ENCODE results near the gene NAV2. TPM values are rescaled to one million over a fixed set of nuclear protein-coding genes. Genes with fewer than 3 reads are reported as not detected.

The NAV2 gene
- total RNA-seq, result 40.6 and 42.0 TPM in 2 replicates

- no peak for DNase-seq (ENCODE audit: extremely low read depth, low read depth, low spot score)
Measured at GRCh38 chr11:19712281-19713195, at the start of gene NAV2. TSS of gene NAV2 (plus strand) at chr11:19712837. CDS start at chr11:19713696, 859 bp downstream.

- DNase-seq (ENCODE audit: extremely low read depth, low read depth, low spot score), result no peak
Measured at GRCh38 chr11:19663206-19663605, 49.4 kb upstream of the NAV2 start.

GRCh38 chr11:19664886-19665548, 47.6 kb upstream of the NAV2 start:
- no peak for DNase-seq (ENCODE audit: extremely low read depth, low read depth, low spot score)

GRCh38 chr11:19666951-19667350, 45.7 kb upstream of the NAV2 start:
- DNase-seq (ENCODE audit: extremely low read depth, low read depth, low spot score), result no peak

- no peak for DNase-seq (ENCODE audit: extremely low read depth, low read depth, low spot score)
Measured at GRCh38 chr11:19669511-19669910, 43.1 kb upstream of the NAV2 start.

GRCh38 chr11:19670030-19670791, 42.4 kb upstream of the NAV2 start:
- no peak for DNase-seq (ENCODE audit: extremely low read depth, low read depth, low spot score)

- no peak for DNase-seq (ENCODE audit: extremely low read depth, low read depth, low spot score)
Measured at GRCh38 chr11:19672586-19673206, 39.9 kb upstream of the NAV2 start.

GRCh38 chr11:19673924-19674729, 38.5 kb upstream of the NAV2 start:
- DNase-seq (ENCODE audit: extremely low read depth, low read depth, low spot score), result no peak

- DNase-seq (ENCODE audit: extremely low read depth, low read depth, low spot score), result no peak
Measured at GRCh38 chr11:19674836-19675235, 37.8 kb upstream of the NAV2 start.

- DNase-seq (ENCODE audit: extremely low read depth, low read depth, low spot score), result no peak
Measured at GRCh38 chr11:19675397-19675796, 37.2 kb upstream of the NAV2 start.

- peak; percentile 93 for DNase-seq (ENCODE audit: extremely low read depth, low read depth, low spot score)
Measured at GRCh38 chr11:19676475-19677380, 35.9 kb upstream of the NAV2 start.

GRCh38 chr11:19677381-19678080, 35.1 kb upstream of the NAV2 start:
- DNase-seq (ENCODE audit: extremely low read depth, low read depth, low spot score), result no peak

GRCh38 chr11:19679952-19680828, 32.4 kb upstream of the NAV2 start:
- peak; percentile 90 for DNase-seq (ENCODE audit: extremely low read depth, low read depth, low spot score)

GRCh38 chr11:19680829-19681368, 31.7 kb upstream of the NAV2 start:
- DNase-seq (ENCODE audit: extremely low read depth, low read depth, low spot score), result no peak

GRCh38 chr11:19683141-19683805, 29.4 kb upstream of the NAV2 start:
- no peak for DNase-seq (ENCODE audit: extremely low read depth, low read depth, low spot score)

- DNase-seq (ENCODE audit: extremely low read depth, low read depth, low spot score), result no peak
Measured at GRCh38 chr11:19683862-19684491, 28.7 kb upstream of the NAV2 start.
